ENCODE data around the gene GPC6.

Gene GPC6

GRCh38 chr13:93851236-93851635 lies 624.6 kb downstream of the GPC6 start:
- H2BK120ac ChIP-seq (ENCODE audit: low read depth, low read length): no peak overlapping the region
- no peak for DNase-seq (ENCODE audit: low spot score)
- no peak overlapping the region for H3K14ac ChIP-seq (ENCODE audit: low read length)
- H3K9ac ChIP-seq (ENCODE audit: low read depth, low read length, poor library complexity): no peak overlapping the region
- no peak overlapping the region for H2AK5ac ChIP-seq (ENCODE audit: low read depth, low read length)
- no peak overlapping the region for H3K4me3 ChIP-seq (ENCODE audit: low read length in 2 of 2)
- no peak overlapping the region for H3K18ac ChIP-seq (ENCODE audit: low read length)
- no CpG with 5 or more reads among the region's 2 CpGs for WGBS, 2 donors (ENCODE audit: extremely low coverage in 2 of 2, insufficient read length in 2 of 2, insufficient replicate concordance in 1 of 2)
- H2BK5ac ChIP-seq (ENCODE audit: low read length): no peak overlapping the region
- H3K4ac ChIP-seq (ENCODE audit: low read length): no peak overlapping the region
- peaks cover 1% of the 10 kb centered on the region for H3K79me1 ChIP-seq (ENCODE audit: low read depth, low read length)
- no peak overlapping the region for H4K8ac ChIP-seq (ENCODE audit: low read depth, low read length)
- H3K4me2 ChIP-seq (ENCODE audit: insufficient read depth, low read length, poor library complexity, severe bottlenecking): no peak overlapping the region
- no peak overlapping the region for H2AFZ ChIP-seq (ENCODE audit: low read length)
- no peak overlapping the region for H2BK12ac ChIP-seq (ENCODE audit: low read length)
- no peak overlapping the region for H3K23ac ChIP-seq (ENCODE audit: low read depth, low read length, poor library complexity)
- H3K36me3 ChIP-seq (replicated peaks in 1 of 2; ENCODE audit: control insufficient read depth in 2 of 2, insufficient read depth in 2 of 2, low read length in 2 of 2): no peaks in the 10 kb centered on the region
- no peak overlapping the region for H2BK15ac ChIP-seq (ENCODE audit: low read length)
- H3K4me1 ChIP-seq (ENCODE audit: control insufficient read depth in 2 of 2, insufficient read depth in 1 of 2, low read depth in 1 of 2, low read length in 2 of 2): no peaks in the 10 kb centered on the region
- H4K91ac ChIP-seq (ENCODE audit: low read depth, low read length, poor library complexity): no peak overlapping the region
- H3K9me3 ChIP-seq (replicated peaks in 1 of 2; ENCODE audit: control insufficient read depth in 2 of 2, insufficient read depth in 1 of 2, low read depth in 1 of 2, low read length in 2 of 2): no peaks in the 10 kb centered on the region
- H3K27ac ChIP-seq (replicated peaks; ENCODE audit: low read length): no peak overlapping the region
- H3K27me3 ChIP-seq (ENCODE audit: control insufficient read depth in 3 of 3, insufficient read depth in 3 of 3, low read depth in 1 of 3, low read length in 3 of 3): no peaks in the 10 kb centered on the region

- H3K18ac ChIP-seq (ENCODE audit: low read length): no peak overlapping the region
- H2BK15ac ChIP-seq (ENCODE audit: low read length): no peak overlapping the region
- H3K14ac ChIP-seq (ENCODE audit: low read length): no peak overlapping the region
- WGBS, 2 donors (ENCODE audit: extremely low coverage in 2 of 2, insufficient read length in 2 of 2, insufficient replicate concordance in 1 of 2): no CpG with 5 or more reads among the region's 5 CpGs
- H2AFZ ChIP-seq (ENCODE audit: low read length): no peak overlapping the region
- H2BK12ac ChIP-seq (ENCODE audit: low read length): no peak overlapping the region
- no peak overlapping the region for H3K4ac ChIP-seq (ENCODE audit: low read length)
- no peak overlapping the region for H4K8ac ChIP-seq (ENCODE audit: low read depth, low read length)
- H2BK120ac ChIP-seq (ENCODE audit: low read depth, low read length): no peak overlapping the region
- H2BK5ac ChIP-seq (ENCODE audit: low read length): no peak overlapping the region
- H3K23ac ChIP-seq (ENCODE audit: low read depth, low read length, poor library complexity): no peak overlapping the region
- no peak overlapping the region for H3K4me2 ChIP-seq (ENCODE audit: insufficient read depth, low read length, poor library complexity, severe bottlenecking)
- peaks cover 1% of the 10 kb centered on the region for H3K79me1 ChIP-seq (ENCODE audit: low read depth, low read length)
- no peak overlapping the region for H3K9ac ChIP-seq (ENCODE audit: low read depth, low read length, poor library complexity)
- no peaks in the 10 kb centered on the region for H3K36me3 ChIP-seq (replicated peaks in 1 of 2; ENCODE audit: control insufficient read depth in 2 of 2, insufficient read depth in 2 of 2, low read length in 2 of 2)
- H4K91ac ChIP-seq (ENCODE audit: low read depth, low read length, poor library complexity): no peak overlapping the region
- no peak for DNase-seq (ENCODE audit: low spot score)
- H2AK5ac ChIP-seq (ENCODE audit: low read depth, low read length): no peak overlapping the region
- no peak overlapping the region for H3K4me3 ChIP-seq (ENCODE audit: low read length in 2 of 2)
- no peaks in the 10 kb centered on the region for H3K4me1 ChIP-seq (ENCODE audit: control insufficient read depth in 2 of 2, insufficient read depth in 1 of 2, low read depth in 1 of 2, low read length in 2 of 2)
- H3K9me3 ChIP-seq (replicated peaks in 1 of 2; ENCODE audit: control insufficient read depth in 2 of 2, insufficient read depth in 1 of 2, low read depth in 1 of 2, low read length in 2 of 2): no peaks in the 10 kb centered on the region
- H3K27ac ChIP-seq (replicated peaks; ENCODE audit: low read length): no peak overlapping the region
- H3K27me3 ChIP-seq (ENCODE audit: control insufficient read depth in 3 of 3, insufficient read depth in 3 of 3, low read depth in 1 of 3, low read length in 3 of 3): no peaks in the 10 kb centered on the region
Measured at GRCh38 chr13:93853912-93854311, 627.3 kb downstream of the GPC6 start.

GRCh38 chr13:93857126-93857525 lies 630.5 kb downstream of the GPC6 start:
- Histone ChIP-seq H3K4me3 (ENCODE audit: low read length in 2 of 2) (no peak overlapping the region), H2BK5ac (ENCODE audit: low read length) (no peak overlapping the region), H2AK5ac (ENCODE audit: low read depth, low read length) (no peak overlapping the region), H3K9me3 (replicated peaks in 1 of 2; ENCODE audit: control insufficient read depth in 2 of 2, insufficient read depth in 1 of 2, low read depth in 1 of 2, low read length in 2 of 2) (no peaks in the 10 kb centered on the region), H3K9ac (ENCODE audit: low read depth, low read length, poor library complexity) (no peak overlapping the region), H3K4ac (ENCODE audit: low read length) (no peak overlapping the region), H3K14ac (ENCODE audit: low read length) (no peak overlapping the region), H3K18ac (ENCODE audit: low read length) (no peak overlapping the region), H2AFZ (ENCODE audit: low read length) (no peak overlapping the region), H3K79me1 (ENCODE audit: low read depth, low read length) (no peaks in the 10 kb centered on the region), H2BK15ac (ENCODE audit: low read length) (no peak overlapping the region), H2BK12ac (ENCODE audit: low read length) (no peak overlapping the region), H2BK120ac (ENCODE audit: low read depth, low read length) (no peak overlapping the region), H4K8ac (ENCODE audit: low read depth, low read length) (no peak overlapping the region), H3K36me3 (replicated peaks in 1 of 2; ENCODE audit: control insufficient read depth in 2 of 2, insufficient read depth in 2 of 2, low read length in 2 of 2) (no peaks in the 10 kb centered on the region), H3K4me2 (ENCODE audit: insufficient read depth, low read length, poor library complexity, severe bottlenecking) (no peak overlapping the region), H3K27me3 (ENCODE audit: control insufficient read depth in 3 of 3, insufficient read depth in 3 of 3, low read depth in 1 of 3, low read length in 3 of 3) (no peaks in the 10 kb centered on the region), H3K4me1 (ENCODE audit: control insufficient read depth in 2 of 2, insufficient read depth in 1 of 2, low read depth in 1 of 2, low read length in 2 of 2) (no peaks in the 10 kb centered on the region), H4K91ac (ENCODE audit: low read depth, low read length, poor library complexity) (no peak overlapping the region), H3K23ac (ENCODE audit: low read depth, low read length, poor library complexity) (no peak overlapping the region), H3K27ac (replicated peaks; ENCODE audit: low read length) (no peak overlapping the region)
- no peak for DNase-seq (ENCODE audit: low spot score)

- no peak overlapping the region for H2BK120ac ChIP-seq (ENCODE audit: low read depth, low read length)
- no peak overlapping the region for H3K4ac ChIP-seq (ENCODE audit: low read length)
- H3K23ac ChIP-seq (ENCODE audit: low read depth, low read length, poor library complexity): no peak overlapping the region
- H2BK12ac ChIP-seq (ENCODE audit: low read length): no peak overlapping the region
- H3K4me1 ChIP-seq (ENCODE audit: control insufficient read depth in 2 of 2, insufficient read depth in 1 of 2, low read depth in 1 of 2, low read length in 2 of 2): no peaks in the 10 kb centered on the region
- H3K79me1 ChIP-seq (ENCODE audit: low read depth, low read length): no peaks in the 10 kb centered on the region
- H3K36me3 ChIP-seq (replicated peaks in 1 of 2; ENCODE audit: control insufficient read depth in 2 of 2, insufficient read depth in 2 of 2, low read length in 2 of 2): no peaks in the 10 kb centered on the region
- H3K27me3 ChIP-seq (ENCODE audit: control insufficient read depth in 3 of 3, insufficient read depth in 3 of 3, low read depth in 1 of 3, low read length in 3 of 3): no peaks in the 10 kb centered on the region
- no peak overlapping the region for H4K8ac ChIP-seq (ENCODE audit: low read depth, low read length)
- no peak overlapping the region for H2BK5ac ChIP-seq (ENCODE audit: low read length)
- no peak overlapping the region for H3K27ac ChIP-seq (replicated peaks; ENCODE audit: low read length)
- no peak overlapping the region for H2BK15ac ChIP-seq (ENCODE audit: low read length)
- no peak overlapping the region for H2AK5ac ChIP-seq (ENCODE audit: low read depth, low read length)
- H3K9ac ChIP-seq (ENCODE audit: low read depth, low read length, poor library complexity): no peak overlapping the region
- no peak overlapping the region for H3K4me2 ChIP-seq (ENCODE audit: insufficient read depth, low read length, poor library complexity, severe bottlenecking)
- H3K4me3 ChIP-seq (ENCODE audit: low read length in 2 of 2): no peak overlapping the region
- H3K14ac ChIP-seq (ENCODE audit: low read length): no peak overlapping the region
- WGBS, 2 donors (ENCODE audit: extremely low coverage in 2 of 2, insufficient read length in 2 of 2, insufficient replicate concordance in 1 of 2): no CpG with 5 or more reads among the region's 2 CpGs
- no peak for DNase-seq (ENCODE audit: low spot score)
- no peaks in the 10 kb centered on the region for H3K9me3 ChIP-seq (replicated peaks in 1 of 2; ENCODE audit: control insufficient read depth in 2 of 2, insufficient read depth in 1 of 2, low read depth in 1 of 2, low read length in 2 of 2)
- no peak overlapping the region for H4K91ac ChIP-seq (ENCODE audit: low read depth, low read length, poor library complexity)
- H3K18ac ChIP-seq (ENCODE audit: low read length): no peak overlapping the region
- H2AFZ ChIP-seq (ENCODE audit: low read length): no peak overlapping the region
Measured at GRCh38 chr13:93859716-93860115, 633.1 kb downstream of the GPC6 start.

Measured in neuronal stem cell (in vitro differentiated cells).